Endothelial cell (in vitro differentiated cells): Measurements from ENCODE around the gene KAT14. TPM values are rescaled to one million over a fixed set of nuclear protein-coding genes. Genes with fewer than 3 reads are reported as not detected.
"Not testable (repeated sequence)": the region's sequence is repeated elsewhere in the genome, so short reads cannot be mapped to it uniquely, and the experiment has no call there.

Experiments used
- DNase-seq: peaks from one replicate; pipeline ENCODE4 v3.0.0; 2021; ENCODE audit warnings: low spot score
- H3K27ac Mint-ChIP-seq: one replicate; pipeline ENCODE4 v1.8.0; 2021; ENCODE audit warnings: mixed read lengths, inconsistent platforms; ENCODE audit not compliant: unreplicated experiment
- H3K27me3 Mint-ChIP-seq: one replicate; pipeline ENCODE4 v1.8.0; 2021; ENCODE audit warnings: mild to moderate bottlenecking, moderate library complexity, mixed read lengths, inconsistent platforms; ENCODE audit not compliant: unreplicated experiment
- H3K36me3 Mint-ChIP-seq: one replicate; pipeline ENCODE4 v1.8.0; 2021; ENCODE audit warnings: mild to moderate bottlenecking, low read depth, mixed read lengths, inconsistent platforms; ENCODE audit not compliant: unreplicated experiment
- H3K4me1 Mint-ChIP-seq: one replicate; pipeline ENCODE4 v1.8.0; 2021; ENCODE audit warnings: mild to moderate bottlenecking, mixed read lengths, inconsistent platforms; ENCODE audit not compliant: unreplicated experiment
- H3K4me3 Mint-ChIP-seq: one replicate; pipeline ENCODE4 v1.8.0; 2021; ENCODE audit warnings: mild to moderate bottlenecking, mixed read lengths, inconsistent platforms; ENCODE audit not compliant: unreplicated experiment
- H3K9me3 Mint-ChIP-seq: one replicate; pipeline ENCODE4 v1.8.0; 2021; ENCODE audit warnings: mixed read lengths, inconsistent platforms; ENCODE audit not compliant: unreplicated experiment
- total RNA-seq: library from RNA; stranded (reverse); fragmentation: NEBNext Ultra II Directional; extraction: Animal tissue kit (Norgen Biotek cat#: 25700); gene quantifications from one replicate; pipeline ENCODE4 v1.2.1, GENCODE V29; 2021; ENCODE audit not compliant: unreplicated experiment
- TF ChIP-seq, protein P1 (sequence below): fragments of 200-600 bp; sonication (generic); IDR thresholded peaks from one replicate; pipeline ENCODE4 v1.5.0; 2021; ENCODE audit warnings: antibody characterized with exemption; ENCODE audit not compliant: unreplicated experiment

KAT14 gene
- total RNA-seq, 1 donor from 2014 or later = 16.9 TPM

DNA sequence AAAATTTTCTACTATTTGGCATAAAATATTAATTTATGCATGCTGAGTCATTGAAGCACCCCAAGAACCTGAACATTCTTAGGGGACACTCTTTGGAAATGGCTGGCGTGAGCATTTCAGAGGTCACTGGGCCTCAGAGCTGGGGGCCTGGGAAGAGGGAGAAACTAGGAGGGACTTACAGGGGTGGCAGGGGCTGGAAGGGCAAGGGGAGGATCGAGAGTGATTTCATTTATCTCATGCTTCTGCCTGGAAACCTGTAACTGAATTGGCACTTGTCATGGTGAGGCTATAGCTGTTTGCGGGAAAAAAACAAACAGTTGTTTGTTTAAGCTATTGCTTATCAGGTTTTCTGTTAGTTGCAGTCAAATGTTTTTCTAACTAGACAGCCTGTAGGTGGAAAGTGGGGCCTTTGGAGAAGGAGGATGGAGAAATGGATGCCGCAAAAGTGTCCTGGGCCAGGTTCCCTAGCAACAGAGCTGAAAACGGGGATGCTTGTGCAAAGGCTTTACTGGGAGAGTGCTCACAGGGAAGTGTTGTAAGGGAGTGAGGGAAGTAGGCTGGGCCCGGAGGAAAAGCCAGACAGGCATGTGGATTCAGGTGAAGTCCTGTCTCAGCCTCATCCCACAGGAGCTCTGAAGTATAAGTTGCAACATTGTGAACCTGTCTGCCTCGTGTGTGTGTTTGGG, 36.4 kb upstream of the KAT14 start:
- Mint-ChIP-seq H3K36me3 (no peaks in the 10 kb centered on the region), H3K27ac (no peak overlapping the region), H3K4me3 (no peak overlapping the region), H3K27me3 (peaks cover 1% of the 10 kb centered on the region), H3K9me3 (no peaks in the 10 kb centered on the region), H3K4me1 (no peaks in the 10 kb centered on the region)
- TF ChIP-seq, protein P1, sequence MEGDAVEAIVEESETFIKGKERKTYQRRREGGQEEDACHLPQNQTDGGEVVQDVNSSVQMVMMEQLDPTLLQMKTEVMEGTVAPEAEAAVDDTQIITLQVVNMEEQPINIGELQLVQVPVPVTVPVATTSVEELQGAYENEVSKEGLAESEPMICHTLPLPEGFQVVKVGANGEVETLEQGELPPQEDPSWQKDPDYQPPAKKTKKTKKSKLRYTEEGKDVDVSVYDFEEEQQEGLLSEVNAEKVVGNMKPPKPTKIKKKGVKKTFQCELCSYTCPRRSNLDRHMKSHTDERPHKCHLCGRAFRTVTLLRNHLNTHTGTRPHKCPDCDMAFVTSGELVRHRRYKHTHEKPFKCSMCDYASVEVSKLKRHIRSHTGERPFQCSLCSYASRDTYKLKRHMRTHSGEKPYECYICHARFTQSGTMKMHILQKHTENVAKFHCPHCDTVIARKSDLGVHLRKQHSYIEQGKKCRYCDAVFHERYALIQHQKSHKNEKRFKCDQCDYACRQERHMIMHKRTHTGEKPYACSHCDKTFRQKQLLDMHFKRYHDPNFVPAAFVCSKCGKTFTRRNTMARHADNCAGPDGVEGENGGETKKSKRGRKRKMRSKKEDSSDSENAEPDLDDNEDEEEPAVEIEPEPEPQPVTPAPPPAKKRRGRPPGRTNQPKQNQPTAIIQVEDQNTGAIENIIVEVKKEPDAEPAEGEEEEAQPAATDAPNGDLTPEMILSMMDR = no peak
- DNase-seq = no peak

DNA sequence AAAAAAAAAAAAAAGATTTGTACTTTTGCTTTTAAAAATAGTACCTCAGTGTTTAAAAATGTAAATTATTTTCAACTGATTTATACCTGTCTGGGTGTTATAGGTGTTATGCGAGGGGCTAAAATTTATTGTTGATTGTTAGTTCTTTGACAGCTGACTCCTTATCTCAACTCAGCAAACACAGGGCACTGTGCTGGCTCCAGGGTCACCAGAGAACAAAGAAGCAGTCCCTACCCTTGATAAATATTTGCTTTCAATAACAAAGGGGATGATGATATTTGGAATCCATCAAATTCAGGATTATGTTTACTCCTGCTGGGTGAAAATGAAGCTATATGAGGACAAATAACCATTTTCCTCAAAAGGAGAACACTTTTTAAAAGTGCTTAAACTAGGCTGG, 34.2 kb upstream of the KAT14 start:
- Mint-ChIP-seq H3K36me3 (no peaks in the 10 kb centered on the region), H3K9me3 (no peaks in the 10 kb centered on the region), H3K27me3 (peaks cover 1% of the 10 kb centered on the region), H3K4me1 (no peaks in the 10 kb centered on the region), H3K4me3 (no peak overlapping the region), H3K27ac (no peak overlapping the region)
- TF ChIP-seq, protein P1 = no peak
- no peak for DNase-seq

DNA sequence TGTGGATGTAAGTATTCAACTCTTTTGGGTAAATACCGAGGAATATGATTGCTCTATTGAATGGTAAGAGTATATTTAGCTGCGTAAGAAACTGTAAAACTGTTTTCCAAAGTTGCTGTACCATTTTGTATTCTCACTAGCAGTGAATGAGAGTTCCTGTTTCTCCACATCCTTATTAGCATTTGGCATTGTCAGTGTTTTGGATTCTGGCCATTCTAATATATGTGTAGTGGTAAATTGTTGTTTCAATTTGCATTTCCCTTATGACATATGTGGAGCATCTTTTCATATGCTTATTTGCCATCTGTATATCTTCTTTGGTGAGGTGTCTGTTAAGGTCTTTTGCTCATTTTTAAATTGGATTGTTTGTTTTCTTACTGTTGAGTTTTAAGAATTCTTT, 29.3 kb upstream of the KAT14 start:
- H3K9me3 Mint-ChIP-seq = no peaks in the 10 kb centered on the region
- DNase-seq = no peak
- no peaks in the 10 kb centered on the region for H3K36me3 Mint-ChIP-seq
- no peak overlapping the region for H3K4me3 Mint-ChIP-seq
- H3K27me3 Mint-ChIP-seq = no peaks in the 10 kb centered on the region
- H3K4me1 Mint-ChIP-seq = no peaks in the 10 kb centered on the region
- H3K27ac Mint-ChIP-seq = no peak overlapping the region
- TF ChIP-seq, protein P1 = no peak

DNA sequence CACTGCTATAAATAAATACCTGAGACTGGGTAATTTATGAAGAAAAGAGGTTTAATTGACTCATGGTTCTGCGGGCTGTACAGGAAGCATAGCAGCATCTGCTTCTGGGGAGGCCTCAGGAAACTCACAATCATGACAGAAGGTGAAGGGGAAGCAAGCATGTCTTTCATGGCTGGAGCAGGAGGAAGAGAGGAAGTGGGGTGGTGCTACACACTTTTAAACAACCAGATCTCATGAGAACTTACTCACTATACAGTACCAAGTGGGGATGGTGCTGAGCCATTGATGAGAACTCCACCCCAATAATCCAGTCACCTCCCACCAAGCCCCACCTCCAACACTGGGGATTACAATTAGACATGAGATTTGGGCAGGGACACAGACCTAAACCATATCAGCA, 9.1 kb upstream of the KAT14 start:
- H3K27ac Mint-ChIP-seq, H3K4me1 Mint-ChIP-seq, H3K27me3 Mint-ChIP-seq, H3K4me3 Mint-ChIP-seq, H3K36me3 Mint-ChIP-seq, DNase-seq, H3K9me3 Mint-ChIP-seq: not testable (repeated sequence)

DNA sequence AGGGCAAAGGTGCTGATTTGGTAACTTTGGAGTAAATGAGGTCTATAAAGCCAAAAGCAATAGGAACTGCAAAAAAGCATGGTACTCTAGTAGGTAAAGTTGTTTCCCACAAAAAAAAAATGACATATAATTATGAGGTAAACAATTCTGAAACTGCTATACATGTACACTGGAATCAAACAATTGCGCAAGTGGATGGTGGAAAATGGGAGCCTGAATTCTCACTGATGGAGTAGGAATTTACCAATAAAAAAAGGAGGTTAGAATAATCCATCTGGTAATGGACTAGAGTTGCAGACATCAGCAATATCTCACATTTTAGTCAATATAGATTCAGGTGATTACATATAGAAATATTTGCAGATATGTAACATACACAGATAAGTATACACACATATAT, 5.0 kb upstream of the KAT14 start:
- Mint-ChIP-seq H3K4me3 (no peak overlapping the region), H3K4me1 (peaks cover 5% of the 10 kb centered on the region), H3K36me3 (no peaks in the 10 kb centered on the region), H3K9me3 (no peaks in the 10 kb centered on the region), H3K27ac (no peak overlapping the region), H3K27me3 (peaks cover 1% of the 10 kb centered on the region)
- TF ChIP-seq, protein P1 = no peak
- DNase-seq = no peak
